Measurements from ENCODE around the gene FRZB.

DNA sequence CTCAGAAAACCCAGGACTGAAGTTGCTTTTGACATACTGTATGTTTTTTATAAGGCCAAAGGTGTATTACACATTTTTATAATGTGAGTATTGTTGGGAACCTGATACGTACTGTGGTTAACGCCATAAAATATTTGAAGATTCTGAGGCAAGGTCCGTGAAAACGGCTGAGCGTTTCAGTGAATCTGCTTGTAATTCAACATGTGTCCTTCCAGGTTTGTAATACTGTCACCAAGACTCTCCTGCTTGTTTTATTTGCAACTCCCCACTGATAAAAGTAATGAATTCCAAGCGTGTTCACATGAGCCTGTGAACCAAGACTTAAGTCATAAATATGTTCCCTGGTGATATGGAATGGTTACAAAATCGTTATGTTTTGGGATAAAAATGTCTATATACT, 23.9 kb upstream of the FRZB start:
- TF ChIP-seq POLR2A (IDR thresholded peaks at IDR 0.05) (no peak), CTCF (IDR thresholded peaks at IDR 0.05) (no peak)

All from adrenal gland (tissue), 5 donors.